Smooth muscle cell of the brain vasculature (primary cell): ENCODE results near the gene EED.
"Not testable (repeated sequence)": the region's sequence is repeated elsewhere in the genome, so short reads cannot be mapped to it uniquely, and the experiment has no call there.

Experiments
- DNase-seq: peaks from one replicate; pipeline ENCODE4 v3.0.0-alpha.2; 2012; ENCODE audit warnings: low read depth, low spot score

The EED gene

GRCh38 chr11:86291466-86292262 is 47.1 kb downstream of the EED start:
- peak; percentile 4 for DNase-seq

- no peak for DNase-seq
Observed at GRCh38 chr11:86292912-86293616, 48.5 kb downstream of the EED start.

GRCh38 chr11:86294026-86294425 is 49.5 kb downstream of the EED start:
- no peak for DNase-seq

- DNase-seq: no peak
Observed at GRCh38 chr11:86301742-86302091, 57.2 kb downstream of the EED start.

GRCh38 chr11:86302092-86302793 is 57.7 kb downstream of the EED start, which contains the start of gene HIKESHI:
Gene HIKESHI, plus strand, starts transcription at chr11:86302240. Its CDS starts 209 bp downstream, at chr11:86302449.
- peak; percentile 96 for DNase-seq

GRCh38 chr11:86303257-86303656 is 58.7 kb downstream of the EED start:
- DNase-seq: no peak

- DNase-seq: not testable (repeated sequence)
Observed at GRCh38 chr11:86308710-86309109, 64.2 kb downstream of the EED start.

- no peak for DNase-seq
Observed at GRCh38 chr11:86313793-86314192, 69.2 kb downstream of the EED start.

- DNase-seq: no peak
Observed at GRCh38 chr11:86314636-86315035, 70.1 kb downstream of the EED start.
